ENCODE data around the gene ME3. TPM values are rescaled to one million over a fixed set of nuclear protein-coding genes. Genes with fewer than 3 reads are reported as not detected.

The ME3 gene
- total RNA-seq, 4 donors from 2014 or later: 1.9 to 11.0 (median 6.0) TPM

DNA sequence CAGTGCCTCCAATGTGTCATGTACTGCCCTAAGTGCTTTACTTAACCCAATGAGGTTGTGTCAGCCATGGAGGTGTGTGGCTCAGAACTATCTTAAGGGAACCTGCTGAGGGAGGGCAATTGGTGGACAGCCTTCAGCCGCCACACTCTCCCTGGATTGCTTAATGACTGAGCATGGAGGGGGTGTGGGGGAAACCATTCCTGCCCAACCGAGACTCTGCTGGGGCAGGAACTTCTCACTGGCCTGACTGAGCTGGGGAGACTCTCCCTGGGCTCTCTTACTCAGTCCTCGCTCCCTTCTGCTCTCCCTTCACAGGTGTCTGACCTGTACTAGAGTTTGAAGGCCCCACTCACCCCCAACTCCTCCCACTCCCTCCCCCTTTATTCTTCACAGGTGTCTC lies 183.0 kb downstream of the ME3 start:
- H3K4me3 ChIP-seq (ENCODE audit: low read depth, poor library complexity, severe bottlenecking): no peak overlapping the region
- DNase-seq (ENCODE audit: low spot score in 2 of 2): peak in 1 of 2 donors; percentile 60
- TF ChIP-seq, protein P1, sequence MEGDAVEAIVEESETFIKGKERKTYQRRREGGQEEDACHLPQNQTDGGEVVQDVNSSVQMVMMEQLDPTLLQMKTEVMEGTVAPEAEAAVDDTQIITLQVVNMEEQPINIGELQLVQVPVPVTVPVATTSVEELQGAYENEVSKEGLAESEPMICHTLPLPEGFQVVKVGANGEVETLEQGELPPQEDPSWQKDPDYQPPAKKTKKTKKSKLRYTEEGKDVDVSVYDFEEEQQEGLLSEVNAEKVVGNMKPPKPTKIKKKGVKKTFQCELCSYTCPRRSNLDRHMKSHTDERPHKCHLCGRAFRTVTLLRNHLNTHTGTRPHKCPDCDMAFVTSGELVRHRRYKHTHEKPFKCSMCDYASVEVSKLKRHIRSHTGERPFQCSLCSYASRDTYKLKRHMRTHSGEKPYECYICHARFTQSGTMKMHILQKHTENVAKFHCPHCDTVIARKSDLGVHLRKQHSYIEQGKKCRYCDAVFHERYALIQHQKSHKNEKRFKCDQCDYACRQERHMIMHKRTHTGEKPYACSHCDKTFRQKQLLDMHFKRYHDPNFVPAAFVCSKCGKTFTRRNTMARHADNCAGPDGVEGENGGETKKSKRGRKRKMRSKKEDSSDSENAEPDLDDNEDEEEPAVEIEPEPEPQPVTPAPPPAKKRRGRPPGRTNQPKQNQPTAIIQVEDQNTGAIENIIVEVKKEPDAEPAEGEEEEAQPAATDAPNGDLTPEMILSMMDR (IDR thresholded peaks at IDR 0.05): no peak
- TF ChIP-seq POLR2A (IDR thresholded peaks at IDR 0.05): no peak
- intact Hi-C loops (cut with DNase I; ENCODE audit: low total_unique reads): no loop called here
- 91 to 96% methylated on average over 3 of the region's 3 CpGs for WGBS, 2 donors

DNA sequence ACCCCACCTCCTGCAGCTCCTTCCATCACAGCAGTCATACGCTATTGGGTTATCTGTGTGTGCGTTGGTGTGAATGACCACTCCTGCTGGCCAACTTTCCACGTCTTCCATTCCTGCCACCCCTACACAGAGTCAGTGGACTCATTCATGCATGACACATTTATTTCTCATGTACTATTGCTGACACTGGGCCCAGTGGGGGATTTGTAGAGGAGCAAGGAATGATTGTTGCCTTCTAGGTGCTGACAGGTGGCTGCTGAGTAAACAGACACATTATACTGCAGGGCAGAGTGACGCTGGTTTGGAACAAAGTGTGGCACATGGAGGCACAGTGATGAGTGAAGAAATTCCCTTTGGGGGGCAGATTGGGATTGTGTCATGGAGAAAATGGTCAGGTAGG lies 183.9 kb downstream of the ME3 start:
- no peak for TF ChIP-seq POLR2A (IDR thresholded peaks at IDR 0.05)
- TF ChIP-seq, protein P1 (IDR thresholded peaks at IDR 0.05): no peak
- H3K4me3 ChIP-seq (ENCODE audit: low read depth, poor library complexity, severe bottlenecking): no peak overlapping the region
- 96 to 98% methylated on average over 4 of the region's 4 CpGs for WGBS, 2 donors
- peak in 1 of 2 donors; percentile 80 for DNase-seq (ENCODE audit: low spot score in 2 of 2)
- intact Hi-C loops (cut with DNase I; ENCODE audit: low total_unique reads): no loop called here

DNA sequence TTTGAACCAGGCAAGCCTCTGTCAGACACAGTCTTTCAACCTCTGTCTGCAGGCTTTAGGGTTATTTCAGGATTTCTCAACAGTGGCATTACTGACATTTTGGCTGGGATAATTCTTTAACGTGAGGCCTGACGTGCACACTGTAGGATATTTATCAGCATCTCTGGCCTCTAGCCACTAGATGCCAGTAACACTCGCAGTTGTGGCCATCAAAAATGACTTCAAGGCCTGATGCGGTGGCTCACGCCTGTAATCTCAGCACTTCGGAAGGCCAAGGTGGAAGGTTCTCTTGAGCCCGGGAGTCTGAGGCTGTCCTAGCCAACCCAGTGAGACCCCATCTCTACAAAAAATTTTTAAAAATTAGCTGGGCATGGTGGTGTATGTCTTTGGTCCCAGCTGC lies 184.7 kb downstream of the ME3 start:
- intact Hi-C loops (cut with DNase I; ENCODE audit: low total_unique reads): no loop called here
- 90 to 92% methylated on average over 7 of the region's 7 CpGs for WGBS, 2 donors
- DNase-seq (ENCODE audit: low spot score in 2 of 2): peak in 1 of 2 donors; percentile 15
- TF ChIP-seq, protein P1 (IDR thresholded peaks at IDR 0.05): no peak
- TF ChIP-seq POLR2A (IDR thresholded peaks at IDR 0.05): no peak
- no peak overlapping the region for H3K4me3 ChIP-seq (ENCODE audit: low read depth, poor library complexity, severe bottlenecking)

DNA sequence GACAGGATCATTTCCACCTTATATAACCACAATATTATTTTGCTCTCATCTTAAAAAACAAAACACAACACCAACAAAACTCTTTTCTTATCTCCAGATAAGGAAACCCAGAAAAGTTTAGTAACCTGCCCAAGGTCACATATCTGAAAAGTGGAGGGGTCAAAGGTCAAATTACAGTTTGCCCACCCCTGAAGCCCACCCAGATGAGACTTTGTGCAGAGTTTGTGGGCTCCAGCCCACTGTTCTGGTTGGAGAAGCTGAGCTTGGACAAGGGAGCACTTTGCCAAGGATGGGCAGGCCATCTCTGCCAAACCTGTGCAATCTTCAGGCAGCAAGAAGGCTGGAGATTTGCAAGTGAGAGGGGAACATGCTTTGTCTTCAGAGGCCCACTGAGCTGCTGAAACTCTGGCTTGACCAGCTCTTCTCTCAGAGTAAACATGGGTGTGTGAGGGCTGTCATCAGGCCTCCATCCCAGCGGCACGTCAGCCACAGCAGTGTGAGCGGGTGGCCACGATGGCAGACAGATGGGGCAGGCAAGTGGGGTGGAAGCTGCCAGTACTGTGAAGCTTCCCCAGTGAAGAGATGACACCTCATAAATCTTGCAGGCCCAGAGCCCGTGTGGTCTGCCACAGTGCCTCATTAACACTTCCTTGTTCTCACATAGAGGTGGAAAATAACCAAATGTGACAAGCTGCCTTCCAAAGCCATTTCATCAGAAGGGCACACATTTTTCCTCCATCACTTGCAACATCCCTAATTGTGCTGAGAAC lies 186.0 kb downstream of the ME3 start:
- intact Hi-C loops (cut with DNase I; ENCODE audit: low total_unique reads): no loop called here
- DNase-seq (ENCODE audit: low spot score in 2 of 2): peak; percentile 64 to 87
- H3K4me3 ChIP-seq (ENCODE audit: low read depth, poor library complexity, severe bottlenecking): no peak overlapping the region
- 40 to 46% methylated on average over 5 of the region's 5 CpGs for WGBS, 2 donors
- no peak for TF ChIP-seq POLR2A (IDR thresholded peaks at IDR 0.05)
- TF ChIP-seq, protein P1 (IDR thresholded peaks at IDR 0.05): no peak

DNA sequence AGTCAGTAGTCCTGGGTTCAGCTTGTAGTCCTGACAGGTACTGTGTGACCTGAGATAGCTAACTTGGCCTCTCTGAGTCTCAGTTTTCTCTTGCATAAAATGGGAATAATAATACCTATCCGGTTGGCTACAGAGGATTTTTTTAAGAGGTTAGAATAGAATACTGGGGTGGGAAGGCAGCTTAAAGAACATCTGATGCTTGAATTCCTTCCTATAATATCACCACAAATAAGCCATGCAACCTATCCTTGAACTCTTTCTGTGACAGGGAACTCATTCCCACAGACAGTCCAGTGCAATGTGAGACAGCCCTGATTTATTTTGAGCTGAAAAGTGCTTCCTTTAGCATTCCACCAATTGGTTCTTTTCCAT lies 187.6 kb downstream of the ME3 start:
- TF ChIP-seq, protein P1 (IDR thresholded peaks at IDR 0.05): no peak
- no peak for TF ChIP-seq POLR2A (IDR thresholded peaks at IDR 0.05)
- H3K4me3 ChIP-seq (ENCODE audit: low read depth, poor library complexity, severe bottlenecking): no peak overlapping the region
- DNase-seq (ENCODE audit: low spot score in 2 of 2): no peak
- intact Hi-C loops (cut with DNase I; ENCODE audit: low total_unique reads): no loop called here
- 69 to 72% methylated on average over 1 of the region's 1 CpG for WGBS, 2 donors

Data from lower leg skin (tissue), 4 donors.